ENCODE data around the gene CRYBB3. TPM values are rescaled to one million over a fixed set of nuclear protein-coding genes. Genes with fewer than 3 reads are reported as not detected.

Gene CRYBB3
- total RNA-seq, 1 experiment from 2014 or later = 0.39 TPM

GRCh38 chr22:25159028-25159427, 40.6 kb upstream of the CRYBB3 start:
- H3K27ac Mint-ChIP-seq = no peak overlapping the region
- Histone ChIP-seq H4K91ac (ENCODE audit: insufficient read length, low read depth, low read length) (no peak overlapping the region), H3K79me2 (ENCODE audit: insufficient read depth, low read length) (no peaks in the 10 kb centered on the region), H2BK20ac (ENCODE audit: low read depth, low read length, poor library complexity, severe bottlenecking) (no peak overlapping the region), H2BK12ac (ENCODE audit: insufficient read length, low read depth, low read length) (no peak overlapping the region), H3K23me2 (ENCODE audit: insufficient read length, low read depth, low read length, poor library complexity, severe bottlenecking) (no peaks in the 10 kb centered on the region), H3K4me1 (ENCODE audit: insufficient read depth, low read length) (no peaks in the 10 kb centered on the region), H2BK15ac (ENCODE audit: low read depth, low read length) (no peak overlapping the region), H3K4me2 (ENCODE audit: insufficient read depth, insufficient read length, low read length) (no peak overlapping the region), H3K79me1 (ENCODE audit: insufficient read depth, low read depth, low read length, poor library complexity, severe bottlenecking) (no peaks in the 10 kb centered on the region), H3K9me3 (ENCODE audit: control insufficient read depth, low read depth, low read length) (no peaks in the 10 kb centered on the region), H3K27me3 (ENCODE audit: insufficient read depth, low read length) (no peaks in the 10 kb centered on the region), H3K9ac (ENCODE audit: extremely low read depth, insufficient read length, low read length) (no peak overlapping the region), H3K23ac (ENCODE audit: insufficient read length, low read depth, low read length) (no peak overlapping the region), H4K5ac (ENCODE audit: insufficient read length, low read depth, low read length) (no peak overlapping the region), H3K14ac (ENCODE audit: insufficient read depth, low read length) (no peak overlapping the region), H3T11ph (ENCODE audit: low read length) (no peak overlapping the region), H2AK5ac (ENCODE audit: insufficient read length, low read length) (no peak overlapping the region), H2BK5ac (ENCODE audit: insufficient read length, low read length) (no peak overlapping the region), H4K8ac (replicated peaks; ENCODE audit: insufficient read length, low read depth, low read length) (no peak overlapping the region), H3K18ac (ENCODE audit: insufficient read length, low read depth, low read length) (no peak overlapping the region), H2AFZ (ENCODE audit: low read length) (no peak overlapping the region), H3K56ac (ENCODE audit: insufficient read length, low read depth, low read length) (no peak overlapping the region), H2BK120ac (ENCODE audit: low read depth, low read length, poor library complexity, severe bottlenecking) (no peak overlapping the region), H3K4ac (ENCODE audit: low read depth, low read length) (no peak overlapping the region), H4K20me1 (ENCODE audit: control insufficient read depth, insufficient read depth, insufficient read length) (no peaks in the 10 kb centered on the region), H3K27ac (ENCODE audit: insufficient read length, low read depth, low read length) (no peak overlapping the region)
- no CpG with 5 or more reads among the region's 10 CpGs for WGBS (ENCODE audit: extremely low coverage, insufficient read length, low lambda C conversion rate)
- TF ChIP-seq, protein P1, sequence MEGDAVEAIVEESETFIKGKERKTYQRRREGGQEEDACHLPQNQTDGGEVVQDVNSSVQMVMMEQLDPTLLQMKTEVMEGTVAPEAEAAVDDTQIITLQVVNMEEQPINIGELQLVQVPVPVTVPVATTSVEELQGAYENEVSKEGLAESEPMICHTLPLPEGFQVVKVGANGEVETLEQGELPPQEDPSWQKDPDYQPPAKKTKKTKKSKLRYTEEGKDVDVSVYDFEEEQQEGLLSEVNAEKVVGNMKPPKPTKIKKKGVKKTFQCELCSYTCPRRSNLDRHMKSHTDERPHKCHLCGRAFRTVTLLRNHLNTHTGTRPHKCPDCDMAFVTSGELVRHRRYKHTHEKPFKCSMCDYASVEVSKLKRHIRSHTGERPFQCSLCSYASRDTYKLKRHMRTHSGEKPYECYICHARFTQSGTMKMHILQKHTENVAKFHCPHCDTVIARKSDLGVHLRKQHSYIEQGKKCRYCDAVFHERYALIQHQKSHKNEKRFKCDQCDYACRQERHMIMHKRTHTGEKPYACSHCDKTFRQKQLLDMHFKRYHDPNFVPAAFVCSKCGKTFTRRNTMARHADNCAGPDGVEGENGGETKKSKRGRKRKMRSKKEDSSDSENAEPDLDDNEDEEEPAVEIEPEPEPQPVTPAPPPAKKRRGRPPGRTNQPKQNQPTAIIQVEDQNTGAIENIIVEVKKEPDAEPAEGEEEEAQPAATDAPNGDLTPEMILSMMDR (conservative IDR thresholded peaks at IDR 0.05) = no peak
- H3K4me3 Mint-ChIP-seq = no peak overlapping the region
- no peaks in the 10 kb centered on the region for H3K9me3 Mint-ChIP-seq
- no peak for DNase-seq
- no peaks in the 10 kb centered on the region for H3K36me3 Mint-ChIP-seq (ENCODE audit: insufficient read depth in 1 of 3, low read depth in 3 of 3)
- no peaks in the 10 kb centered on the region for H3K27me3 Mint-ChIP-seq (ENCODE audit: low read depth)
- H3K4me1 Mint-ChIP-seq = peaks cover 6 to 10% of the 10 kb centered on the region in 2 experiments; a peak in 3 of 4 replicates

Data from H9 (cell line).